HG02642 (cell line): Measurements from ENCODE around the gene CXorf65.

ENCODE experiments used
- ATAC-seq: cut with Tn5 transposase; IDR thresholded peaks from one replicate; pipeline ENCODE4 v1.9.1; 2021; ENCODE audit warnings: mild to moderate bottlenecking; ENCODE audit not compliant: unreplicated experiment, poor library complexity

The CXorf65 gene

GRCh38 chrX:71106427-71106826 lies at the start of gene CXorf65:
Gene CXorf65 (minus strand): TSS chrX:71106740. CDS start chrX:71106556, 184 bp downstream.
- ATAC-seq = no peak

GRCh38 chrX:71154641-71155040 lies 48.1 kb upstream of the CXorf65 start:
- ATAC-seq = no peak

- ATAC-seq = no peak
These were observed 47.7 kb upstream of the CXorf65 start for GRCh38 chrX:71154196-71154595.

GRCh38 chrX:71151366-71151765 lies 44.8 kb upstream of the CXorf65 start:
- ATAC-seq = no peak

- no peak for ATAC-seq
These were observed 41.7 kb upstream of the CXorf65 start for GRCh38 chrX:71148278-71148663.

- ATAC-seq = no peak
These were observed 41.1 kb upstream of the CXorf65 start for GRCh38 chrX:71147496-71148277.

GRCh38 chrX:71144651-71145050 lies 38.1 kb upstream of the CXorf65 start, which contains the start of gene NLGN3:
Gene NLGN3 (plus strand): TSS chrX:71144841. CDS start chrX:71147750, 2,909 bp downstream.
- no peak for ATAC-seq

- ATAC-seq = no peak
These were observed 37.0 kb upstream of the CXorf65 start for GRCh38 chrX:71143508-71143907.

- ATAC-seq = no peak
These were observed 33.9 kb upstream of the CXorf65 start for GRCh38 chrX:71140440-71140839.

GRCh38 chrX:71131510-71131909 lies 25.0 kb upstream of the CXorf65 start:
- ATAC-seq = no peak

GRCh38 chrX:71128915-71129765 lies 22.6 kb upstream of the CXorf65 start:
- ATAC-seq = peak; percentile 70

GRCh38 chrX:71128166-71128833 lies 21.8 kb upstream of the CXorf65 start:
- no peak for ATAC-seq

- ATAC-seq = peak; percentile 7
These were observed 12.5 kb upstream of the CXorf65 start for GRCh38 chrX:71118985-71119535.

- ATAC-seq = peak; percentile 94
These were observed 11.8 kb upstream of the CXorf65 start, which contains the start of gene MED12 for GRCh38 chrX:71118032-71118984. Gene MED12 (plus strand): TSS chrX:71118596. CDS start chrX:71118755, 159 bp downstream.

GRCh38 chrX:71117358-71117757 lies 10.8 kb upstream of the CXorf65 start:
- no peak for ATAC-seq

- peak; percentile 34 for ATAC-seq
These were observed 5.4 kb upstream of the CXorf65 start for GRCh38 chrX:71111921-71112431.

GRCh38 chrX:71111141-71111843 lies 4.8 kb upstream of the CXorf65 start, which contains the start of gene IL2RG:
Gene IL2RG (minus strand): TSS chrX:71111577. CDS start chrX:71111539, 38 bp downstream.
- ATAC-seq = peak; percentile 93

GRCh38 chrX:71109051-71109450 lies 2.5 kb upstream of the CXorf65 start:
- no peak for ATAC-seq
